ENCODE measurements around the gene AGBL3.

The AGBL3 gene

GRCh38 chr7:135151132-135151531 lies 164.8 kb downstream of the AGBL3 start:
- no peak for DNase-seq

- no peak for DNase-seq
Observed at GRCh38 chr7:135151533-135151932, 165.2 kb downstream of the AGBL3 start.

DNA sequence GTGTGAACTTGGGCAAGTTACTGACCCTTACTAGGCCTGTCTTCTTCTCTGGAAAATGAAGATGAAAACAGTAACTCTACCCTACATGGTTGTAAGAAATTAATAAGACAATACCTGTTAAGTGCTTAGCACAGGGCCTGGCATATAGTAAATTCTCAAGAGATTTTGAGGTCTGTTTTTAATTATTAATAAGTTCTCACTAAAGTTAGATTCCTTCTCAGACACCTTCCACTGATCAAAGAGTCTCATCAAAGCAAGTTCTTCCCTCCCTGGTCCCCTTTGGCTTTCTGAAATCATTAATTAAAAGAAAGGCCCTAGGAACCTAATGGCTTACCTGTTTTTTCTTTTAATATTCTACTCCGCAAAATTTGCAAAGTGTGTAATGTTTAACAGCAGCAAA lies 166.1 kb downstream of the AGBL3 start:
- no peak for DNase-seq

DNA sequence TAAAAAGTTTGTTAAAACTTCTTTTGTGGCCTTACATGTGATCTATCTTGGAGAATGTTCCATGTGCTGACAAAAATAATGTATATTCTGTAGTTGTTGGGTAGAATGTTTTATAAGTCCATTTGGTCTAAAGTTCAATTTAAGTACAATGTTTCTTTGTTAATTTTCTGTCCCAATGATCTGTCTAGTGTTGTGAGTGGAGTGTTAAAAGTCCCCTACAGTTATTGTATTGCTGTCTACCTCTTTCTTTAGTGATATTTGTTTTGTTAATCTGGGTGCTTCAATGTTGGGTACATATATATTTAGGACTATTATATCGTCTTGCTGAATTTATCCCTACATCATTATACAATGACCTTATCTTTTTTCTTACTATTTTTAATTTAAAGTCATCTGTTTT lies 168.4 kb downstream of the AGBL3 start:
- no peak for DNase-seq

GRCh38 chr7:135156290-135156689 lies 170.0 kb downstream of the AGBL3 start:
- DNase-seq, result no peak

- DNase-seq, result no peak
Observed at GRCh38 chr7:135158141-135158655, 171.9 kb downstream of the AGBL3 start.

GRCh38 chr7:135158874-135159273 lies 172.6 kb downstream of the AGBL3 start:
- DNase-seq, result no peak

DNA sequence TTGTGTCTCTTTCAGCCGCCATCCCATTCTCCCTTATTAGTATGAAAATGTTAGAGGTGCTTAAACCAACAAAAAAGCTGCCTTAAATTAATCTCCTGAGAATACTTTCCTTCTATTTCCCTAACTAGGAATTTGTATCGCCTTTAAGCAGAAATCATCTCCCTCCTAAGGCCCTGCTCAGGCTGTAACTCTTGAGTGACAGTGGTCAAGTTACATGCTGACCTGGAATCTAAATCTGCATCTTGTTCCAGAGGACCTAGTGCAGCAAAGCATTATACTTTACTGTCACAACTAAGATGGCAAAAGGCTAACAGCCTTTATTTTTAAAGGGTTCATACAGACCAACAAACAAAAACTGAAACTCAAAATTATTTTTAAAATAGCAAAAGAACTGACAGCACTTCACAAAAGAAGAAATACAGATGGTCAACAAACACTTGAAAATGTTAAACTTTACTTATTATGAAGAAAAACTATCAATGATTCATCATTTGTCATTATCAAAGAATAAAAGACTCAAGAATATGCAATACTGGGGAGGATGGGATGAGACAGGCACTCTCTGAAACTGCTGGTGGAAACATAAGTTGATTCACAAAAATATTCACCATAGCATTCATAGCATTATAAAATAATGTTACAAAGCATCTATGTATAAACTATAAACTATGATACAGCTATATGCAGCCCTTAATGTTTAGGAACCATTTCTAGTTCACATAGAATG lies 173.2 kb downstream of the AGBL3 start:
- no peak for DNase-seq

- DNase-seq, result no peak
Observed at GRCh38 chr7:135160098-135160857, 174.0 kb downstream of the AGBL3 start.

DNA sequence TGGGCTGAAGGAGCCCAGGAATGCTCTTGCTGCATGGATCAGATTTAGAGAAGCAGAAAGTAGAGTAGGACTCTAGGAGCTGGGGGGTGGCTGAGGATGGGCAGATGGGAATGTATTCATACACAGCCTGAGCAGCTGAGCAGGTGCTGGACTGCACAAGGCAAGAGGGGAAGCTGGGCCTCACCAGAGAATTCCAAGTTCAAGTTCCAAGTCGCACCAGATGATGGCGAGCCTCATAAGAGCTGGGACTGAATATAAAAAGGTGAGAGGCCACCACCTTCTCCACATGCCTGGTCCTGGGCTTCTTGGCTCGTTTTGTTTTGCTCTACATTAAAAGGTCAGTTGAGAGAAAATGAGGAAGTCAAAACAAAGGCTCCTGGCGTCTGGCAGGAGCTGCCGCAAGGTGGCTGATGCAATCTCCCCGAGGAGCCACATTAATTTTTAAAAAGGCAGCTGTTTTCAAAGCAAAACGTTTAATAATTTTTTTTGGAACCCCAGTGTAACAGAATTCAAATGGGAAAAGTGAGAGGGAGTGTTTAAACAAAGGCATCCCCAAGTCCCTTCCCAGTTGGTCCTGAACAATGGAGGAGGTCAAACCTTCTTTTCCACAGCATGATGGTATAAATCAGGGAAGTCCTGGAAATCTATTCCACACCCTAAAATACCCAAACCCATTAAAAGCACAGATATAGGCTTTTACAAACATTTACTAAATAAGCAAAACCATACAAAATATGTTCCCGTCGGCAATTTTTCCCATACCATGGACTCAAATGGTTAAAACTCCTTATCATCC lies 174.7 kb downstream of the AGBL3 start:
- no peak for DNase-seq

DNA sequence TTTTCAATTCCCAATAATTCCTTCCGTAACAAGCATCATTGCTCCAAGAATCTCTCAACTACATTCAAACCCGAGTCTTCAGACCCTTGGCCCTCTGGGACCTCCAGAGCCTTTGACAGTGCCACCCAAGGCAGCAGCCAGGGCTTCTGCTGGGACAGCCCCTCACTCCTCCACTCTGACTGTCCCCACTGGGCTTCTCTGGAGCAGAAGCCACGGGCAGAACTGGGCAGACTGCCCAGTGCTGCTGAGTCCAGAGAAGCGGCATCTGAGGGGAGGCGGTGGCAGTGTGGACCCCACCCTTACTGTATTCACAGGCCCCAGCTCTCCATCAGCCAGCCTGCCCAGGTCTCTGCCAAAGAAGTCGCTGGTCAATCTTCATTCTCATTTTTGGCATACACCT lies 175.4 kb downstream of the AGBL3 start:
- DNase-seq, result no peak

- no peak for DNase-seq
Observed at GRCh38 chr7:135162382-135163001, 176.2 kb downstream of the AGBL3 start.

GRCh38 chr7:135164357-135165061 lies 178.2 kb downstream of the AGBL3 start:
- DNase-seq, result no peak

- no peak for DNase-seq
Observed at GRCh38 chr7:135165862-135166261, 179.6 kb downstream of the AGBL3 start.

- DNase-seq, result no peak
Observed at GRCh38 chr7:135166338-135166990, 180.2 kb downstream of the AGBL3 start.

- DNase-seq, result no peak
Observed at GRCh38 chr7:135167365-135167917, 181.1 kb downstream of the AGBL3 start.

DNA sequence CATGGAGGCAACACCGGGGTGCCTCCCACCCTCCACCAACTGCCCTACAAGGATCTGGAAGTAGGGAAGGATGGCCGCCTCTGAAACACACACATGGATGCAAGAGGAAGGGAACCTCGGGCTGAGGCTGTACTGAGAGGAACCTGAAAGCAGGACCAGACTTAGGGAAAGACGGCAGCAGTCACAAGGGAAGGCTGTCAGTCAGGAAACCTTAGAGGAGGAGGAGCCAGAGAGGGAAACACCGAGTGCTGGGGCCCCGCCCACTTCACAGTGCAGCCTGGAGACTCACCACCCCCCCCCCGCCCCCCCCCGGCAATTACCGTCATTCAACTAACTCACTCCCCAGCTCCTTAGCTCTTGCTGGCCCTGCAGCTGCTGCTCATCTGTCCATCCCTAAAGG lies 181.7 kb downstream of the AGBL3 start:
- no peak for DNase-seq

- no peak for DNase-seq
Observed at GRCh38 chr7:135168489-135169140, 182.3 kb downstream of the AGBL3 start.

- DNase-seq, result peak; percentile 74
Observed at GRCh38 chr7:135169141-135169963, 183.0 kb downstream of the AGBL3 start.

DNA sequence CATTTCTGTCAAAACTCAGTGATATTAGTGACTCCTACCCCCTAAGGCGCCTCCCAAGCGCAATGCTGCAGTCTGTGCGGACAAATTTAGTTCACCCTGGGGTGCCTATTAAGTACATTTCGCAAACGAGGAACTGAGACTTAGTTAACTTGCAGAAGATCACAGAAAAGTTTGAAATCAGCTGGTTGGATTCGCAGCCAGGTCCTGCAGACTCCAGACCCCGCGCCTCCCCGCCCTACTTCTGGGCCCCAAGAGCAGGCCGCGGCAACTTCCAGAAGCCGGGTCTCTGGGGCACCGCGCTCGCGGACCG lies 183.6 kb downstream of the AGBL3 start:
- no peak for DNase-seq

Data from stimulated activated CD4-positive, alpha-beta T cell treated with anti-CD3 and anti-CD28 coated beads, Interleukin-1b, Interleukin-23, amount 100 ng/mL, for 48 hours (primary cell).